Measurements from ENCODE around the gene GAK.
"Not testable (repeated sequence)": the region's sequence is repeated elsewhere in the genome, so short reads cannot be mapped to it uniquely, and the experiment has no call there.

Gene GAK

GRCh38 chr4:808860-809570 lies 123.1 kb downstream of the GAK start:
- no peak for DNase-seq (ENCODE audit: low spot score)

GRCh38 chr4:807792-808191 lies 124.3 kb downstream of the GAK start:
- TF ChIP-seq CTCF (IDR thresholded peaks at IDR 0.05; ENCODE audit: extremely low read depth, missing control alignments), result no peak
- DNase-seq (ENCODE audit: low spot score), result no peak

More at GRCh38 chr4:808860-809570, 123.1 kb downstream of the GAK start:
- no peak for TF ChIP-seq CTCF (IDR thresholded peaks at IDR 0.05; ENCODE audit: extremely low read depth, missing control alignments)

GRCh38 chr4:806979-807378 lies 125.1 kb downstream of the GAK start:
- not testable (repeated sequence) for DNase-seq (ENCODE audit: low spot score)

- TF ChIP-seq CTCF (IDR thresholded peaks at IDR 0.05; ENCODE audit: extremely low read depth, missing control alignments), result no peak
- DNase-seq (ENCODE audit: low spot score), result no peak
Measured at GRCh38 chr4:804804-805203, 127.3 kb downstream of the GAK start.

- no peak for DNase-seq (ENCODE audit: low spot score)
- no peak for TF ChIP-seq CTCF (IDR thresholded peaks at IDR 0.05; ENCODE audit: extremely low read depth, missing control alignments)
Measured at GRCh38 chr4:803884-804283, 128.2 kb downstream of the GAK start.

- TF ChIP-seq CTCF (IDR thresholded peaks at IDR 0.05; ENCODE audit: extremely low read depth, missing control alignments), result no peak
- DNase-seq (ENCODE audit: low spot score), result no peak
Measured at GRCh38 chr4:801436-802124, 130.5 kb downstream of the GAK start.
